ENCODE measurements around the gene PHOX2A. TPM values are rescaled to one million over a fixed set of nuclear protein-coding genes. Genes with fewer than 3 reads are reported as not detected.

PHOX2A gene
- total and polyA plus RNA-seq, 3 donors from 2014 or later, result 1.3 to 2.0 (median 1.6) TPM

GRCh38 chr11:72251614-72252013, 7.6 kb upstream of the PHOX2A start:
- TF ChIP-seq, protein P1, sequence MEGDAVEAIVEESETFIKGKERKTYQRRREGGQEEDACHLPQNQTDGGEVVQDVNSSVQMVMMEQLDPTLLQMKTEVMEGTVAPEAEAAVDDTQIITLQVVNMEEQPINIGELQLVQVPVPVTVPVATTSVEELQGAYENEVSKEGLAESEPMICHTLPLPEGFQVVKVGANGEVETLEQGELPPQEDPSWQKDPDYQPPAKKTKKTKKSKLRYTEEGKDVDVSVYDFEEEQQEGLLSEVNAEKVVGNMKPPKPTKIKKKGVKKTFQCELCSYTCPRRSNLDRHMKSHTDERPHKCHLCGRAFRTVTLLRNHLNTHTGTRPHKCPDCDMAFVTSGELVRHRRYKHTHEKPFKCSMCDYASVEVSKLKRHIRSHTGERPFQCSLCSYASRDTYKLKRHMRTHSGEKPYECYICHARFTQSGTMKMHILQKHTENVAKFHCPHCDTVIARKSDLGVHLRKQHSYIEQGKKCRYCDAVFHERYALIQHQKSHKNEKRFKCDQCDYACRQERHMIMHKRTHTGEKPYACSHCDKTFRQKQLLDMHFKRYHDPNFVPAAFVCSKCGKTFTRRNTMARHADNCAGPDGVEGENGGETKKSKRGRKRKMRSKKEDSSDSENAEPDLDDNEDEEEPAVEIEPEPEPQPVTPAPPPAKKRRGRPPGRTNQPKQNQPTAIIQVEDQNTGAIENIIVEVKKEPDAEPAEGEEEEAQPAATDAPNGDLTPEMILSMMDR (IDR thresholded peaks at IDR 0.05), result no peak
- TF ChIP-seq POLR2A (IDR thresholded peaks at IDR 0.05), result no peak
- DNase-seq, result no peak
- Histone ChIP-seq H3K27ac (no peak overlapping the region), H3K4me1 (no peaks in the 10 kb centered on the region), H3K4me3 (no peak overlapping the region), H3K27me3 (no peaks in the 10 kb centered on the region), H3K9me3 (no peaks in the 10 kb centered on the region), H3K36me3 (ENCODE audit: low read depth, missing control alignments) (no peaks in the 10 kb centered on the region)
- 84 to 87% methylated on average over 5 of the region's 5 CpGs for WGBS, 2 donors
- intact Hi-C loops (cut with DNase I; ENCODE audit: low total_unique reads), result no loop called here

- Histone ChIP-seq H3K9me3 (no peaks in the 10 kb centered on the region), H3K4me3 (no peak overlapping the region), H3K27me3 (no peaks in the 10 kb centered on the region), H3K4me1 (no peaks in the 10 kb centered on the region), H3K36me3 (ENCODE audit: low read depth, missing control alignments) (no peaks in the 10 kb centered on the region), H3K27ac (no peak overlapping the region)
- no peak for TF ChIP-seq POLR2A (IDR thresholded peaks at IDR 0.05)
- TF ChIP-seq, protein P1 (IDR thresholded peaks at IDR 0.05), result no peak
- intact Hi-C loops (cut with DNase I; ENCODE audit: low total_unique reads), result no loop called here
- no peak for DNase-seq
- 89 to 92% methylated on average over 16 to 24 of the region's 24 CpGs for WGBS, 2 donors
Observed at GRCh38 chr11:72250661-72251464, 6.9 kb upstream of the PHOX2A start.

- intact Hi-C loops (cut with DNase I; ENCODE audit: low total_unique reads), result no loop called here
- WGBS, 2 donors, result 92% methylated on average over 5 of the region's 5 CpGs; no CpG with 5 or more reads in 1 of the 2 donors
- DNase-seq, result no peak
- Histone ChIP-seq H3K9me3 (no peaks in the 10 kb centered on the region), H3K36me3 (ENCODE audit: low read depth, missing control alignments) (no peaks in the 10 kb centered on the region), H3K27me3 (no peaks in the 10 kb centered on the region), H3K4me3 (no peak overlapping the region), H3K4me1 (no peaks in the 10 kb centered on the region), H3K27ac (no peak overlapping the region)
- no peak for TF ChIP-seq POLR2A (IDR thresholded peaks at IDR 0.05)
- TF ChIP-seq, protein P1 (IDR thresholded peaks at IDR 0.05), result no peak
Observed at GRCh38 chr11:72249961-72250360, 6.0 kb upstream of the PHOX2A start.

- intact Hi-C loops (cut with DNase I; ENCODE audit: low total_unique reads), result no loop called here
- 53 to 70% methylated on average over 2 of the region's 2 CpGs for WGBS, 2 donors
- Histone ChIP-seq H3K36me3 (ENCODE audit: low read depth, missing control alignments) (no peaks in the 10 kb centered on the region), H3K9me3 (no peaks in the 10 kb centered on the region), H3K27ac (no peak overlapping the region), H3K4me1 (peaks cover 4% of the 10 kb centered on the region), H3K4me3 (no peak overlapping the region), H3K27me3 (peaks cover 4% of the 10 kb centered on the region)
- DNase-seq, result no peak
- no peak for TF ChIP-seq POLR2A (IDR thresholded peaks at IDR 0.05)
- TF ChIP-seq, protein P1 (IDR thresholded peaks at IDR 0.05), result no peak
Observed at GRCh38 chr11:72247584-72247983, 3.6 kb upstream of the PHOX2A start.
